ENCODE measurements around the gene FAM3B.

The FAM3B gene

GRCh38 chr21:41369920-41370839, 53.6 kb downstream of the FAM3B start:
- H3K27me3 ChIP-seq (ENCODE audit: low read depth, low read length) = no peaks in the 10 kb centered on the region
- peak overlapping the region; percentile 98 for H3K4me2 ChIP-seq (ENCODE audit: low read length)
- peaks cover 3% of the 10 kb centered on the region for H3K36me3 ChIP-seq (replicated peaks; ENCODE audit: low read depth, low read length)
- H3K27ac ChIP-seq (ENCODE audit: low read length) = peak overlapping the region; percentile 89
- H2AFZ ChIP-seq (ENCODE audit: low read depth, low read length) = peak overlapping the region; percentile 90
- peaks cover 40% of the 10 kb centered on the region for H3K4me1 ChIP-seq (ENCODE audit: low read length)
- H4K20me1 ChIP-seq (ENCODE audit: insufficient read depth, low read length) = no peaks in the 10 kb centered on the region; the same call in 1 of the 2 replicates
- peak overlapping the region; percentile 95 for H3K4me3 ChIP-seq (ENCODE audit: low read length)
- no peak for TF ChIP-seq EZH2phosphoT487 (IDR thresholded peaks at IDR 0.05; ENCODE audit: low read depth)
- no peak for TF ChIP-seq CTCF (IDR thresholded peaks at IDR 0.05; ENCODE audit: low read depth, low read length)
- H3K9me3 ChIP-seq (ENCODE audit: insufficient read depth, low read length) = no peaks in the 10 kb centered on the region
- H3K79me2 ChIP-seq (ENCODE audit: low read length) = peaks cover 51% of the 10 kb centered on the region
- H3K9ac ChIP-seq (ENCODE audit: low read length) = peak overlapping the region; percentile 98

- H3K36me3 ChIP-seq (replicated peaks; ENCODE audit: low read depth, low read length) = peaks cover 3% of the 10 kb centered on the region
- H3K79me2 ChIP-seq (ENCODE audit: low read length) = peaks cover 58% of the 10 kb centered on the region
- H3K4me1 ChIP-seq (ENCODE audit: low read length) = peaks cover 40% of the 10 kb centered on the region
- peak overlapping the region; percentile 98 for H3K4me2 ChIP-seq (ENCODE audit: low read length)
- peak overlapping the region; percentile 95 for H3K4me3 ChIP-seq (ENCODE audit: low read length)
- H4K20me1 ChIP-seq (ENCODE audit: insufficient read depth, low read length) = no peaks in the 10 kb centered on the region; the same call in 1 of the 2 replicates
- H3K9ac ChIP-seq (ENCODE audit: low read length) = peak overlapping the region; percentile 98
- TF ChIP-seq EZH2phosphoT487 (IDR thresholded peaks at IDR 0.05; ENCODE audit: low read depth) = no peak
- TF ChIP-seq CTCF (IDR thresholded peaks at IDR 0.05; ENCODE audit: low read depth, low read length) = no peak
- H3K27me3 ChIP-seq (ENCODE audit: low read depth, low read length) = no peaks in the 10 kb centered on the region
- peak overlapping the region; percentile 39; the same call in 1 of the 2 replicates for H2AFZ ChIP-seq (ENCODE audit: low read depth, low read length)
- peak overlapping the region; percentile 89 for H3K27ac ChIP-seq (ENCODE audit: low read length)
- no peaks in the 10 kb centered on the region for H3K9me3 ChIP-seq (ENCODE audit: insufficient read depth, low read length)
Observed at GRCh38 chr21:41370840-41371684, 54.5 kb downstream of the FAM3B start.

- no peak overlapping the region for H3K27ac ChIP-seq (ENCODE audit: low read length)
- H3K79me2 ChIP-seq (ENCODE audit: low read length) = peaks cover 58% of the 10 kb centered on the region
- H3K9ac ChIP-seq (ENCODE audit: low read length) = no peak overlapping the region
- peaks cover 3% of the 10 kb centered on the region for H3K36me3 ChIP-seq (replicated peaks; ENCODE audit: low read depth, low read length)
- peak overlapping the region; percentile 95 for H3K4me3 ChIP-seq (ENCODE audit: low read length)
- no peaks in the 10 kb centered on the region for H3K27me3 ChIP-seq (ENCODE audit: low read depth, low read length)
- H3K4me1 ChIP-seq (ENCODE audit: low read length) = peaks cover 37% of the 10 kb centered on the region
- no peaks in the 10 kb centered on the region; the same call in 1 of the 2 replicates for H4K20me1 ChIP-seq (ENCODE audit: insufficient read depth, low read length)
- no peak overlapping the region for H2AFZ ChIP-seq (ENCODE audit: low read depth, low read length)
- H3K9me3 ChIP-seq (ENCODE audit: insufficient read depth, low read length) = no peaks in the 10 kb centered on the region
- peak overlapping the region; percentile 98 for H3K4me2 ChIP-seq (ENCODE audit: low read length)
- TF ChIP-seq CTCF (IDR thresholded peaks at IDR 0.05; ENCODE audit: low read depth, low read length) (no peak), EZH2phosphoT487 (IDR thresholded peaks at IDR 0.05; ENCODE audit: low read depth) (no peak)
Observed at GRCh38 chr21:41371685-41372030, 55.1 kb downstream of the FAM3B start.

- no peak overlapping the region for H3K27ac ChIP-seq (ENCODE audit: low read length)
- no peak overlapping the region for H2AFZ ChIP-seq (ENCODE audit: low read depth, low read length)
- TF ChIP-seq EZH2phosphoT487 (IDR thresholded peaks at IDR 0.05; ENCODE audit: low read depth) (no peak), CTCF (IDR thresholded peaks at IDR 0.05; ENCODE audit: low read depth, low read length) (no peak)
- no peaks in the 10 kb centered on the region for H3K27me3 ChIP-seq (ENCODE audit: low read depth, low read length)
- peaks cover 3% of the 10 kb centered on the region for H3K36me3 ChIP-seq (replicated peaks; ENCODE audit: low read depth, low read length)
- H3K9ac ChIP-seq (ENCODE audit: low read length) = no peak overlapping the region
- H3K4me2 ChIP-seq (ENCODE audit: low read length) = no peak overlapping the region
- H3K4me1 ChIP-seq (ENCODE audit: low read length) = peaks cover 22% of the 10 kb centered on the region
- no peak overlapping the region for H3K4me3 ChIP-seq (ENCODE audit: low read length)
- H3K79me2 ChIP-seq (ENCODE audit: low read length) = peaks cover 58% of the 10 kb centered on the region
- no peaks in the 10 kb centered on the region; the same call in 1 of the 2 replicates for H4K20me1 ChIP-seq (ENCODE audit: insufficient read depth, low read length)
- no peaks in the 10 kb centered on the region for H3K9me3 ChIP-seq (ENCODE audit: insufficient read depth, low read length)
Observed at GRCh38 chr21:41373253-41373652, 56.7 kb downstream of the FAM3B start.

Data from OCI-LY3 (cell line).